ENCODE data around the gene TMEM201.
"Not testable (repeated sequence)": the region's sequence is repeated elsewhere in the genome, so short reads cannot be mapped to it uniquely, and the experiment has no call there.

GRCh38 chr1:9570886-9571529 lies 17.7 kb upstream of the TMEM201 start:
- TF ChIP-seq, protein P1, sequence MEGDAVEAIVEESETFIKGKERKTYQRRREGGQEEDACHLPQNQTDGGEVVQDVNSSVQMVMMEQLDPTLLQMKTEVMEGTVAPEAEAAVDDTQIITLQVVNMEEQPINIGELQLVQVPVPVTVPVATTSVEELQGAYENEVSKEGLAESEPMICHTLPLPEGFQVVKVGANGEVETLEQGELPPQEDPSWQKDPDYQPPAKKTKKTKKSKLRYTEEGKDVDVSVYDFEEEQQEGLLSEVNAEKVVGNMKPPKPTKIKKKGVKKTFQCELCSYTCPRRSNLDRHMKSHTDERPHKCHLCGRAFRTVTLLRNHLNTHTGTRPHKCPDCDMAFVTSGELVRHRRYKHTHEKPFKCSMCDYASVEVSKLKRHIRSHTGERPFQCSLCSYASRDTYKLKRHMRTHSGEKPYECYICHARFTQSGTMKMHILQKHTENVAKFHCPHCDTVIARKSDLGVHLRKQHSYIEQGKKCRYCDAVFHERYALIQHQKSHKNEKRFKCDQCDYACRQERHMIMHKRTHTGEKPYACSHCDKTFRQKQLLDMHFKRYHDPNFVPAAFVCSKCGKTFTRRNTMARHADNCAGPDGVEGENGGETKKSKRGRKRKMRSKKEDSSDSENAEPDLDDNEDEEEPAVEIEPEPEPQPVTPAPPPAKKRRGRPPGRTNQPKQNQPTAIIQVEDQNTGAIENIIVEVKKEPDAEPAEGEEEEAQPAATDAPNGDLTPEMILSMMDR (IDR thresholded peaks at IDR 0.05): not testable (repeated sequence)
- not testable (repeated sequence) for TF ChIP-seq ZFX (IDR thresholded peaks at IDR 0.05; ENCODE audit: borderline replicate concordance)

Data from 22Rv1 (cell line).